Activated CD4-positive, alpha-beta T cell treated with anti-CD3 and anti-CD28 coated beads, Interleukin-2, amount 50 U/mL, for 4 hours (primary cell): ENCODE results near the gene KATNIP.
A peak's percentile ranks its signal among the peaks of the same experiment; 100 is the strongest.

ENCODE experiments used
- DNase-seq, 2 experiments: peaks; one replicate each; pipeline ENCODE4 v3.0.0-alpha.2; 2020

KATNIP gene

GRCh38 chr16:27549746-27550581, at the start of gene KATNIP, which contains the start of gene GTF3C1:
KATNIP (plus strand) TSS chr16:27550144; CDS start chr16:27550171, 27 bp downstream.
GTF3C1 (minus strand) TSS chr16:27549913; CDS start chr16:27549890, 23 bp downstream.
- DNase-seq: peak; percentile 100

- no peak for DNase-seq
Observed at GRCh38 chr16:27500801-27501200, 49.1 kb upstream of the KATNIP start.

DNA sequence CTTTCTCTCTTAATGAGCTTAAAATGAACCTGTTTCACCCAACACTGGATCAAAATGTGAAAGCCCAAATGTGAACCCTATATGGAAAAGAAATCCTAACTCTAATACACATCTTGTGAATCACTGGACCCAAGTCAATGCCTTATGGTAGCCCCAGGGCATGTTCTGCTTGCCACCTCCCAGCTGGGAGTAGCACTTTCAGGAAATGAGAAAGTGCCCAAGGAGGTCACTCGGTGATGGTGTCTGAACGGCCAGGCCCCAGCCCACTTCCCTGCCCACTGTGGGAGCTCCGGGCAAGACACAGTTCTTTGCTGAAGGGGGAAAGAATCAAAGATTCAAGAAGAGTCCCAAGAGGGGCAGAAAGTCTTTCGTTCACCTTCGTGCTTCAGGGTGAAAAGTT, 46.3 kb upstream of the KATNIP start:
- DNase-seq: no peak

DNA sequence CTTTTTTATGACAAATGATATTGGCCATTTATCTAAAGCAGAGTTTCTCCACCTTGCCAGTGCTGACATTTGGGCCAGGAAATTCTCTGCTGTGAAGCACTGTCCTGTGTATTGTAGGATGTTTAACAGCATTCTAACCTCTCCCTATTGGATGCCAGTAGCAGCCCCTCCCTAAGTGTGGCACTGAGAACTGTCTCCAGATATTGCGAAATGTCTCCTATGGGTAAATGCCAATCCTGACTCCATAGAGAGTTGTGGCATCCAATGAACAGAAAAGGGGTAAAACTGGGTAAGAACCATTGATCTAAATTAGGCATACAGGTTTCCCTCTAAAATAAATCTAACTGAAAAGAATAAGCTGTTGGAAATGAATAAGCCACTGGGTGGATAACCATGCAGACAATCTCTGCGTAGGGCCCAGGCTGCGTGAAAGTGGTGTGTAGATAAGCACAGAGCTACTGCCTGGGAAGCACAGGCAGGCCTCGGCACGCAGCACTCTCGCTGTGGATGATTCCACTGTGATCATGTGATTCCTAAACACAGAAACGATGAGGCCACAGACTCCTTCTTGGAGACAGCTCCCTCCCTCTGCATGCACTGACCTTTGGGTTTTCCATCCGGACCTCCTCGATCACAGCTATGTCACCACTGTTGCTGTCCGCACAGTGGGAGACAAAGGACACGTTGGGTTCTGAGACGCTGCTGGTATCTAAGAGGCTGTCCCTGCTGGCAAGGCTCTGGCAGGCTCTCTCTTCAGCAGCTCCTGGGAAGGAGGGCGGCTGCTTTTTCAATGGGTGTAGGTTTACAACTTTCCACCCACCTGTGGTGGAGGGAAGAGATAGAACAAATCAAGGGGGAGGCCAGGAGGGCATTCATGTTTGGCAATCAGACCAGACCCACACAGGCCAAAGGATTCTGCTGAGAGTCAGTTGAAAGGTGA, 44.4 kb upstream of the KATNIP start:
- DNase-seq: no peak

- no peak for DNase-seq
Observed at GRCh38 chr16:27506771-27507170, 43.2 kb upstream of the KATNIP start.

DNA sequence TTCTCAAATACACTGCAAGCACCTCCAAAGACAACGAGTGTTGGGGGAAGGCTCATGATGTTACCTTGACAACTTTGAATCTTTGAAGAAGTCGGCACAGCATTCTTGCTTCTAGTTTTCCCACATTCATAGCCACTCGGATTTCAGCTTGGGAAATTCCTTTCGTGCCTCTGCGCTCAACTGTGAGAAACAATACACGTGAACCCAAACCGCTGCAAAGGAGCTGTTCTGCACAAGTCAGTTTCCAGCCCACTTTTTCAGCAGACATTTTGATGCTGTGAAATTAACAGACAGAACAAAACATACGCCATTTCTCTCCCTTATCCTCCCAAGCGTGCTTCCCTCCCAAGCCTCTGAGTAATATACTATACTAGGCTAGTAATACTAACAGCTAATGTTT, 41.5 kb upstream of the KATNIP start:
- DNase-seq: no peak

- DNase-seq: no peak
Observed at GRCh38 chr16:27511657-27512448, 38.1 kb upstream of the KATNIP start.

GRCh38 chr16:27514806-27515205, 35.1 kb upstream of the KATNIP start:
- DNase-seq: no peak

DNA sequence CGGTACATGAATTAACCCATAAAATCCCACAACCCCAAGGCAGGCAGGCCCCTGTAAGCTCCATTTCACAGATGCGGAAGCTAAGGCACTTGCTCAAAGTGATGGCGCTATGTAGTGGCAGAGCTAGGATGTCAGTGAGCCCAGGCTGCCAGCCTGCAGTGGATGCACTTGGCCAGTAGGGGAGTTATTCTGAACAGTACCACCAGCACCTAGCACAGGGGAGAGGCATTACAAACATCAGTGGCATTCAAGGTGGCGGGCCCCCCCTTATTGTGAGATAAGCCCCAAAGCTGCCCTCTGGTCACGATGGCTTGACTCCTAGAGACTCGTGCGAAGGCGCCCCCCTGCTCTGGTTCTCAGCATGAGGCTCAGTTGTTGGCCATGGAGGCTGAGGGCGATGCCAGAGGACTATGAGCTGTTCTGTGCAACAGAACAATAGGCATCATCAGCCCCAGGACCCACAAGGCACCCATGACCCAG, 34.0 kb upstream of the KATNIP start:
- DNase-seq: peak in 1 of 2 experiments; percentile 2

GRCh38 chr16:27516365-27516764, 33.6 kb upstream of the KATNIP start:
- no peak for DNase-seq

DNA sequence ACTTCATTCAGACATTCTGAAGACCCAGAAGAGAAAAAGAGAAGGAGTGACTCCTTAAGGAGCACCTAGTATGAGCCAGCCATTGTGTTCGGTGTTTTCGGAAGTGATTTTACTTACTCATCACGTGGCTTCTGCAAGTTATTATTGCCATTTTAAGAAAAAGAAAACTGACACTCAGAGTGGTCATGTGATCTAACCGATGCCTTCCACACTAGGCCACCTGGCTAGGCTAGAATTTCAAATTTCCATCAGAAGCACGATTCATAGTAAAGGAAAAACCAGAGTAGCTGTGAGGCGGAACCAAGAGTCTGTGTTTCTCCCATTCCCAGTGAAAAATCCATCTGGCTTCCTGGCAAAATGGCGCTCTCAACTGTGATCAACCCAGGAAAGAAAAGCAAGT, 32.3 kb upstream of the KATNIP start:
- no peak for DNase-seq

- no peak for DNase-seq
Observed at GRCh38 chr16:27518226-27518625, 31.7 kb upstream of the KATNIP start.

DNA sequence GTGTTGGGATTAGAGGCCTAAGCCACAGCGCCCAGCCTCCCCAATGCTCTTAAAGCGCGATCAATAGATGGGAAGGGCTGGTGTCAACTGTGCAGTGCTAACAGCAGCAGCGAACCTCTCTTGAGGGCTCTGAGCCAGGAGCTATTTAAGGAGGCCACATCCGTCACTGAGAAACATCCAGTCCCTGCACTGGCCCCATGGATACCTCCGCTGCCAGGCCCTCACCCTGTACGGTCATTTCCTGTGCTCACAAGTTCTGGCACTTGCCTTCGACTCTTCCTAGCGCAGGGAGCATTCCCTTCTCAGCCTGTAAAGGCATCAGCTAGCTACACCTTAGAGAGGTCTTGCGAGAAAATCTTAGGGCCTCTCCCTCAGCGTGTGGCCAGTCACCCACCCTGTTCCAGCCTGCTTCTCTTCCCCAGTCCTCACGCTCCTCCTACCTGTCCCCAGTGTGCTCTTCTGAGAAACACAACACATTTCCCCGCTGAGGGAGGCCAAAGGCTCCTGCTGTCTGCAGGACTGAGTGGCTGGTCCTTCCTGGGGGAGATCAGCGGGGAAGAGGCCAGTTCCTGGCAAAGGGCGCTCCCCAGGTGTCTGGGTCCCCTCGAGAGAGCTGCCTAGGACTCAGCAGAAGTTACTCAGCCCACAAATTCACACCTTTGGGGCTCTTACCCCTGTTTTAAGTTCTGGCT, 28.8 kb upstream of the KATNIP start:
- DNase-seq: no peak

DNA sequence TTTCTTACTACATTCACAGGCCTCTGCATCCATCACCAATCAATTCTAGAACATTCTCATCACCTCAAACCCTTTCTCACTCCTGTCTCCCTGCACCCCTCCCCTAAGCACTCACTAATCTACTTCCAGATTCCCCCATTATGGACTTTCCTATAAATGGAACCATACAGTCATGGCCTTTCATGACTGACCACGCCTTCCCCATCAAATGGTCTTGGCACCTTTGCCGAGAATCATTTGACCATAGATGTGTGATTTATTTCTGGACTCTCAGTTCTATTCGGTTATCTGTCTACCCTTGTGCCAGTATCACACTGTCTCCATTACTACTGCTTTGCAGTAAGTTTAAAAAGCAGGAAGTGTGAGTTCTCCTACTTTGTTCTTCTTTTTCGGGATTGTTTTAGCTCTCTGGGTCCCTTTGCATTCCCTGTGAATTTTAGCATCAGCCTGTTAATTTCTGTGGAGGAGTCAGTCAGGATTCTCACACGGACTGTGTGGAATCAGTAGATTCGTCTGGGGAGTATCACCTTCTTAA, 27.7 kb upstream of the KATNIP start:
- DNase-seq: no peak

- DNase-seq: no peak
Observed at GRCh38 chr16:27526180-27526579, 23.8 kb upstream of the KATNIP start.

DNA sequence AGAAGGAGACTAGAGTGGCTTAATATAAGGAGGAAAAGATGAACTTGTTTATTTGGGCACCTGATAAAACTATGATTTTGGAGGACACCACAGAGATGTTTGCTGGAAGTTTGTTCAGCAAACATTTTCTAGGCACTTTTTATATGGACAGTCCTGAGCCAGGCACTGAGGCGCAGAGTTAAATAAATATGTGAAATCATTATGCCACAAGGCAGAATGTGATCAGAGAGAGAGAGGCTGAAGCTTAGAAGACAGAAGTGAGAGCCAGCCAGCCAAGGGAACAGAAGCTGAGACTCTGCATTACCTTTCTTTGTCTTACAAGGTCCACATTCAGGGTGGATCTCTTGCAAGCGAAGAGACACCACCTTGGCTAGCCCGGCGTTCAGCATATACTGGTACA, 21.6 kb upstream of the KATNIP start:
- no peak for DNase-seq

DNA sequence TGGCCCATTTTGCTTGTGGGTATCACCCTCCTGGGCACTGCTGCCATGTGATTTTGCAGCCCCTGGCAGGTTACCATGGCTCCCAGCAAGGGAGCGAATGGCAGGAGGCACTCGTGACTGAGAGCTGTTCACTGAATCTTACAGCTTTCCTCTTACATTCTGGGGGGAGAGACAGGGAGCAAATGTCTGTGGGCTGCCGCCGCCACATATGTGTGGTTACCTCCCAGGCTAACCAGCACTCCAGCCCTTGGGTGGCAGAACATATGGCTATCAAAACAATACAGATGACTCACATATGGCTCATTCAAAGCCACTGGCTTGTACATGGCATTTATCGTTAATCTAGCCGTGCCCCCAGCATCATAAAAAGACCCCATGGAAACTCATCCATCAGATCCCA, 20.0 kb upstream of the KATNIP start:
- no peak for DNase-seq

- DNase-seq: no peak
Observed at GRCh38 chr16:27531186-27531585, 18.8 kb upstream of the KATNIP start.

GRCh38 chr16:27531826-27532800, 17.8 kb upstream of the KATNIP start:
- no peak for DNase-seq

GRCh38 chr16:27534256-27534655, 15.7 kb upstream of the KATNIP start:
- DNase-seq: no peak

DNA sequence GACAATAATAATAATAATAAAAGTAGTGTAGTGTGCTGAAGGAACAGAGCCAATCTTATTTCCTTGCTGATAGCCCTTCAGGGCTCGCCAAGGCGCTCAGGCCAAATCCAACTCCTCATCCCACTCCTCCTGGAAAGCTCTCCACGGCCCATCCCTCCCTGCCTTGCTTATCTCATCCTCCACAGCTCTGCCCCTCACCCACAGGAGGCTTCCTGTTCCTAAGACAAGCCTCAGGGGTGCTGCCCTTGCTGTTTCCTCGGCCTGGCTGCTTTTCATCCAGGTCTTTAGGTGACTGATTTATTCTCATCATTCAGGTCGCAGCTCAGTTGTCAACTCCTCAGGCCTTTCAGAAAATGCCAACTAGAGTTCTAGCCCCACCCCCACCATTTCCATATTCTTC, 11.4 kb upstream of the KATNIP start:
- DNase-seq: no peak
